GM10266 (cell line): ENCODE data around the gene NME4.

Source experiments
- DNase-seq: peaks from one replicate; pipeline ENCODE4 v3.0.0; 2012; ENCODE audit errors: extremely low spot score
- TF ChIP-seq, protein P1 (sequence below): IDR thresholded peaks from 2 replicates; pipeline ENCODE4 v1.5.1; 2012; ENCODE audit warnings: mild to moderate bottlenecking, low read depth; ENCODE audit not compliant: control insufficient read depth, insufficient read depth; ENCODE audit errors: missing control alignments

The NME4 gene

DNA sequence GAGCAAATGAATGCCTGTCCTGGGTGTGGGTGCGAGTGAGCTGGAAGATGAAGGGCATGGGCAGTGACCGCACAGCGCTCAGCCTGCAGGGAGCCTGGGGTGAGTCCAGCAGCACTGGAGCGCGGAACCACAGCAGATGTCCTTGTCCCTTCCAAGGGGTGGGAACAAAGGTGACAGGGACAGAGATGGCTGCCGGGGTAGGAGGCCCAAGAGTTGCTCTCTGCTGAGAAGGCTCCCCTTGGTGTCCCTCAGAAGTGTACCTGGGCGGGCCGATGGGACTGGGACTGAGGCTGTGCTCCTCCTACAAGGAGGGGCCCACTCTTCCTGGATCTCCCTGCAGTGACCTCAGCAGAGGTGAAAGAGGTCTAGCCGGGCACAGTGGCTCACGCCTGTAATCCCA is 7.6 kb upstream of the NME4 start:
- no peak for DNase-seq
- TF ChIP-seq, protein P1, sequence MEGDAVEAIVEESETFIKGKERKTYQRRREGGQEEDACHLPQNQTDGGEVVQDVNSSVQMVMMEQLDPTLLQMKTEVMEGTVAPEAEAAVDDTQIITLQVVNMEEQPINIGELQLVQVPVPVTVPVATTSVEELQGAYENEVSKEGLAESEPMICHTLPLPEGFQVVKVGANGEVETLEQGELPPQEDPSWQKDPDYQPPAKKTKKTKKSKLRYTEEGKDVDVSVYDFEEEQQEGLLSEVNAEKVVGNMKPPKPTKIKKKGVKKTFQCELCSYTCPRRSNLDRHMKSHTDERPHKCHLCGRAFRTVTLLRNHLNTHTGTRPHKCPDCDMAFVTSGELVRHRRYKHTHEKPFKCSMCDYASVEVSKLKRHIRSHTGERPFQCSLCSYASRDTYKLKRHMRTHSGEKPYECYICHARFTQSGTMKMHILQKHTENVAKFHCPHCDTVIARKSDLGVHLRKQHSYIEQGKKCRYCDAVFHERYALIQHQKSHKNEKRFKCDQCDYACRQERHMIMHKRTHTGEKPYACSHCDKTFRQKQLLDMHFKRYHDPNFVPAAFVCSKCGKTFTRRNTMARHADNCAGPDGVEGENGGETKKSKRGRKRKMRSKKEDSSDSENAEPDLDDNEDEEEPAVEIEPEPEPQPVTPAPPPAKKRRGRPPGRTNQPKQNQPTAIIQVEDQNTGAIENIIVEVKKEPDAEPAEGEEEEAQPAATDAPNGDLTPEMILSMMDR: no peak

DNA sequence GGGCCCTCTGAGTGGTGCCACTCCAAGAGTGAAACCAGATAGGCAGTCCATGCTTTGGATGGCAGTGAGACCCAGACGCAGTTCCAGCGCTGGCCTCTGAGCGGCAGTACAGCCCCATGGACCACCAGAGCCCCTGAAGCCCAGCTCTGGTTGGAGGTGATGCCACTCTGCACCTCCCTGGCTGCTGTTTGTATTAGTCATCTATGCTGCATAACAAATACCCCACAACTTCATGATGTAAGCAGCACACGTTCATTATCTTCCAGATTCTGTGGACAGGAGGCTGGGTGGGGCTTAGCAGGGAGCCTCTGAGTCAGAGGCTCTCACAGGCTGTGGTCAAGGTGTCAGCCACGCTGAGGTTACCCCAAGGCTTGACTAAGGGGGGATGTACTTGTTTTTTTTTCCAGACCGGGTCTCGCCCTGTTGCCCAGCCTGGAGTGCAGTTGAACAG is 5.1 kb upstream of the NME4 start:
- TF ChIP-seq, protein P1: peak; percentile 81
- DNase-seq: no peak

DNA sequence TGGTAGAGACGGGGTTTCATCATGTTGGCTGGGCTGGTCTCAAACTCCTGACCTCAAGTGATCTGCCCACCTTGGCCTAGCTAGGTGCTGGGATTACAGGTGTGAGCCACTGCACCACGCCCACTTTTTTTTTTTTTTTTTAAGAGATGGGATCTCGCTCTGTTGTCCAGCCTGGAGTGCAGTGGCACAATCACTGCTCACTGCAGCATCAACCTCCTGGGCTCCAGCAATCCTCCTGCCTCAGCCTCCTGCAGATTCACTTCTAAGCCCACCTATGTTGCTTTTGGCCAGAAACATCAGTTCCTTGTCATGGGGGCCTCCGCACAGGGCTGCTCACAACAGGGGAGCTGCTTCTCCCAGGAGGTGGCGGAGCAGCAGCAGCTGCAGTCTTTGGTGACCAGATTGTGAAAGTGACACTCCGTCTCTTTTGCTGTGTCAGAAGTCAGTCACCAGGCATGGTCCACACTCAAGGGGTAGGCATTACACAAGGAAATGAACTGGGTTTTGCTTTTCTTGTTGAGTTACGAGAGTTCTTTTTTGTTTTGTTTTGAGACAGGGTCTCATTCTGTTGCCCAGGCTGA is 4.5 kb upstream of the NME4 start:
- no peak for DNase-seq
- TF ChIP-seq, protein P1: no peak

DNA sequence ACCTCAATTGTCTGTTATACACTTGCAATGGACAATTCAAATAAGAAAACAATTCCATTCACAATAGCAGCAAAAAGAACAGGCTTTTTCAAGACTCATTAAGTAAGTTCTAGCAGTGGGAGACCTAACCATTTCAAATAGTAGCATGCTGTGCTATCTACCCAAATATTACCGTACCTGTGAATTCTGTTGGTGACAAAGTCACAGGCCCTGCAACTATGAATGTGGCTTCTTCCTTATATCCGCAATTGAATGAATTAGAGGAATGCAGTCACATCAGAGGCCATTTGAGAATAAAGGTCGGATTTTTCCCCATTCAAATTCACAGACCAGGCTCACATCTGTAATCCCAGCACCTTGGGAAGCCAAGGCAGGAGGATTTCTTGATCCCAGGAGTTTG is 800 bp upstream of the NME4 start:
- DNase-seq: no peak
- TF ChIP-seq, protein P1: no peak

DNA sequence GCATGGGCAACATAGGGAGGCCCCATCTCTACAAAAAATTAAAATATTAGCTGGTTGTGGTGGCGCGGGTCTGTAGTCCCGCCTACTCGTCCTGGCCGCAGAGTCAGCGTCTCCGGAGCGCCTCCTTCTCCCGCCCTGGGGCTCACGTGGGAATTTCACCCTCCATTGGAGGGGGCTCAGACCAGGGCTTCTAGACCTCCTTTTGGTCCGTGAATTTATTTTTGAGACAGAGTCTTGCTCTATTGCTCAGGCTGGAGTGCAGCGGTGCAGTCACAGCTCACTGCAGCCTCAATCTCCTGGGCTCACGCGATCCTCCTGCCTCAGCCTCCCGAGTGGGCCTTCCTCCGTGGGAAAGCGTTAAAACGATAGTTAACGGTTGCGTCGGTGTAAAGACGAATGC is 394 bp upstream of the NME4 start:
- DNase-seq: peak; percentile 71
- TF ChIP-seq, protein P1: no peak

DNA sequence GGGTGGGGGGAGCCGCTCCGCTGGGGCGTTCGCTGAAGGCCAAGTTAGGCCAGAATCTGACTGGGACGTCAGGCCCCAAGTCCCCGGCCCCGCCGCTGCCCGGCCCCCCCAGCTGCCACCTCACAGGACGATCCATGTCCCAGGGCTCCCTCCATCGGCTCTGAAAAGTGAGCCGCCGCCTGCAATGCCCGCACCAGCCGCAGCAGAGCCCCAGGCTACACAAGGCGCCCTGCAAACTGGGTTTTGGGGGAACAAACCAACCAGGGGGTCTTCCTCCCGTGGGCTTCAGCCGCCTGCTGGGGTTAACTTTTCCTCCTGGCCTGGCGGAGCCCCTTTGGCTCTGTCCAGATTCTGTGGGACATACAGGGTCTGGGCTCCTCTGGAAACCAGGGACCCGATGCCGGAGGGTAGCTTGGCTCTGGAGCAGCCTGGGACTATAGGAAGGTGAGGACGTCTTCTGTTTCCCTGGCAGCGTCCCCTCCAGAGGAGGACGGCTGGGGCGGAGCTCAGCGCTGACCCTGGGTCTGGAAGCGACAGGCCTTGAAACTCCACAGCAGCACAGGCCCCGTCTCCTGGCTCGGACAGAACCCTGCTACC is 835 bp downstream of the NME4 start:
- TF ChIP-seq, protein P1: peak; percentile 13
- DNase-seq: peak; percentile 77

DNA sequence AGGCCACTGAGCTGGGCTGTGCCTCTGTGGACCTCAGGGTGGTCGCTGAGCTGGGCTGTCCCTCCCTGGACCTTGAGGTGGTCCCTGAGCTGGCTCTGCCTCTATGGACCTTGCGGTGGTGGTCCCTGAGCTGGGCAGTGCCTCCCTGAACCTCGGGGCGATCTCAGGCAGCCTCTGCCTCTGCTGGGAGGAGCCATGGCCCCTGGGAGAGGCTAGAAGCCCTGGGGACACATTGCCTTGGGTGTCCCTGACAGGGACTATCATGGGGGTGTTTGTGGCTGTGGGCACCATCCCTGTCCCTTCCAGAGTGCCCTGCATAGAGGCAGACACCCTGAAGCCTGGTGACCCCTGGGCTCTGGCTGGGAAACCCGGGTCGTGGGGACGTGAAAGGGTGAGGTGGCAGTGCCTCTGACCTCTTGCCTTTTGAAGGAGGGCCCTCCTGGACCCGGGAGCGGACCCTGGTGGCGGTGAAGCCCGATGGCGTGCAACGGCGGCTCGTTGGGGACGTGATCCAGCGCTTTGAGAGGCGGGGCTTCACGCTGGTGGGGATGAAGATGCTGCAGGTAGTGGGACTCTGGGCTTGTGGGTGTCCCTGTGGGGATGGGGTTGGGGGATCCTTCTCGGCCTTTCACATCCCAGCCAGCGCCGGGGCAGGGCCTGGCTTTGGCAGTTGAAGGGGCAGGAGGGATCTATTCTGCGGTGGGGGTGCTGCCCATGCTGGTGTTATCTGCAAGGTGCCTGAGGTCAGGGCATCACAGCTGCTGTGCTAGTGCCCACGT is 1.8 kb downstream of the NME4 start:
- TF ChIP-seq, protein P1: no peak

More for the DNA sequence above, 1.8 kb downstream of the NME4 start:
- DNase-seq: no peak
